ENCODE results near the gene DENND5B. TPM values are rescaled to one million over a fixed set of nuclear protein-coding genes. Genes with fewer than 3 reads are reported as not detected.

Gene DENND5B
- total RNA-seq, 1 donor from 2014 or later, result 20.0 TPM

DNA sequence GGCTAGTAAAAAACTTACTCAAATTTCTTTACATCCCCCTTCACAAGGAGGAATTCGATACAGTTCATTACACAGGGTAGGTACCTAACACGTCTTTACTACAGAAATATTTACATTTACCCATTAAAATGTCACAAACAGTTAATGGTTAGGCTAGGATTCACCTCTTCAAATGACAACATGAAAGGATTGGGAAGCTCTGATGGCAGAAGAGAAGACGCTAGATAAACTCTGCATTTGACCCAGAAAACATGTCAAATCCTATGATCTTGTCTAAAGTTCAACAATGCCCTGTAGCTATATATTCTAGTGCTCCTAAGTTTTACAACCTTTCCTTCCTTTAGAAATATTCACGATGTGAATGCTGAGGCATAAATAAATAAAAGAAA, 64.8 kb downstream of the DENND5B start:
- DNase-seq (ENCODE audit: low spot score), result no peak
- no peak for TF ChIP-seq CTCF (IDR thresholded peaks at IDR 0.05; ENCODE audit: unreplicated experiment)
- no peaks in the 10 kb centered on the region for H3K9me3 Mint-ChIP-seq (ENCODE audit: unreplicated experiment)
- peaks cover 3% of the 10 kb centered on the region for H3K27me3 Mint-ChIP-seq (ENCODE audit: unreplicated experiment)
- H3K36me3 Mint-ChIP-seq (ENCODE audit: low read depth, unreplicated experiment), result no peaks in the 10 kb centered on the region
- no peak overlapping the region for H3K27ac Mint-ChIP-seq (ENCODE audit: unreplicated experiment)
- no peaks in the 10 kb centered on the region for H3K4me1 Mint-ChIP-seq (ENCODE audit: unreplicated experiment)
- H3K4me3 Mint-ChIP-seq (ENCODE audit: unreplicated experiment), result no peak overlapping the region

GRCh38 chr12:31525496-31526157, 65.3 kb downstream of the DENND5B start:
- no peak overlapping the region for H3K27ac Mint-ChIP-seq (ENCODE audit: unreplicated experiment)
- H3K36me3 Mint-ChIP-seq (ENCODE audit: low read depth, unreplicated experiment), result no peaks in the 10 kb centered on the region
- peaks cover 3% of the 10 kb centered on the region for H3K27me3 Mint-ChIP-seq (ENCODE audit: unreplicated experiment)
- H3K4me1 Mint-ChIP-seq (ENCODE audit: unreplicated experiment), result no peaks in the 10 kb centered on the region
- no peaks in the 10 kb centered on the region for H3K9me3 Mint-ChIP-seq (ENCODE audit: unreplicated experiment)
- H3K4me3 Mint-ChIP-seq (ENCODE audit: unreplicated experiment), result no peak overlapping the region
- no peak for DNase-seq (ENCODE audit: low spot score)
- TF ChIP-seq CTCF (IDR thresholded peaks at IDR 0.05; ENCODE audit: unreplicated experiment), result no peak

DNA sequence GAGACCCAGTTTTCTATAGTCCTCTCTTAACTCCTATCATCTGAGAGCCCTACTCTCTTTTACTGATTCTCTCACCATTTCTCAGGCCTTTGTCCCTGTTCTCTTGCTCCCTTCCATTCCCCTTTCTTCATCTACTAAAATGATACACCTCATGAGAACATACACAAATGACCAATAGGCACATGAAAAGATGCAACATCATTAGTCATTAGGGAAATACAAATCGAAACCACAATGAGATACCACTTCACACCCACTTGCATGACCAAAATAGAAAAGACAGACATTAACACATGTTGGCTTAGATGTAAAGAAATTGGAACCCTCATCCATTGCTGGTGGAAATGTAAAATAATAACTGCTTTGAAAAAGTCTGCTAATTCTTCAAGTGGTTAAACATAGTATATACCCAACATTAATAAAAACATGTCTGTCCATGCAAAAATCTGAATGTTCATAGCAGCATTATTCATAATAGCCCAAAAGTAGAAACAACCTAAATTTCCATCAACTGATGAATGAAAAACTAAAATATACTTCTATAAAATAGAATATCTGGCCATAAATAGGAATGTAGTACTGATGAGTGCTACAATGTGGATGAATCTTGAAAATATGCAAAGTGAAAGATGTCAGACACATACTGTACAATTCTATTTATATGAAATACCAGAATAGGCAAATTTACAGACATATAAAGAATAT, 66.0 kb downstream of the DENND5B start:
- no peaks in the 10 kb centered on the region for H3K9me3 Mint-ChIP-seq (ENCODE audit: unreplicated experiment)
- DNase-seq (ENCODE audit: low spot score), result no peak
- no peaks in the 10 kb centered on the region for H3K36me3 Mint-ChIP-seq (ENCODE audit: low read depth, unreplicated experiment)
- no peak overlapping the region for H3K4me3 Mint-ChIP-seq (ENCODE audit: unreplicated experiment)
- H3K4me1 Mint-ChIP-seq (ENCODE audit: unreplicated experiment), result no peaks in the 10 kb centered on the region
- H3K27ac Mint-ChIP-seq (ENCODE audit: unreplicated experiment), result no peak overlapping the region
- no peak for TF ChIP-seq CTCF (IDR thresholded peaks at IDR 0.05; ENCODE audit: unreplicated experiment)
- H3K27me3 Mint-ChIP-seq (ENCODE audit: unreplicated experiment), result peaks cover 3% of the 10 kb centered on the region

- no peaks in the 10 kb centered on the region for H3K36me3 Mint-ChIP-seq (ENCODE audit: low read depth, unreplicated experiment)
- no peak overlapping the region for H3K4me3 Mint-ChIP-seq (ENCODE audit: unreplicated experiment)
- H3K9me3 Mint-ChIP-seq (ENCODE audit: unreplicated experiment), result no peaks in the 10 kb centered on the region
- peaks cover 6% of the 10 kb centered on the region for H3K4me1 Mint-ChIP-seq (ENCODE audit: unreplicated experiment)
- no peak overlapping the region for H3K27ac Mint-ChIP-seq (ENCODE audit: unreplicated experiment)
- no peak for TF ChIP-seq CTCF (IDR thresholded peaks at IDR 0.05; ENCODE audit: unreplicated experiment)
- H3K27me3 Mint-ChIP-seq (ENCODE audit: unreplicated experiment), result peaks cover 1% of the 10 kb centered on the region
- DNase-seq (ENCODE audit: low spot score), result no peak
Observed at GRCh38 chr12:31523306-31523705, 67.6 kb downstream of the DENND5B start.

GRCh38 chr12:31522607-31523006, 68.3 kb downstream of the DENND5B start:
- TF ChIP-seq CTCF (IDR thresholded peaks at IDR 0.05; ENCODE audit: unreplicated experiment), result no peak
- peaks cover 6% of the 10 kb centered on the region for H3K4me1 Mint-ChIP-seq (ENCODE audit: unreplicated experiment)
- no peak overlapping the region for H3K4me3 Mint-ChIP-seq (ENCODE audit: unreplicated experiment)
- no peaks in the 10 kb centered on the region for H3K36me3 Mint-ChIP-seq (ENCODE audit: low read depth, unreplicated experiment)
- H3K27ac Mint-ChIP-seq (ENCODE audit: unreplicated experiment), result no peak overlapping the region
- H3K27me3 Mint-ChIP-seq (ENCODE audit: unreplicated experiment), result peaks cover 1% of the 10 kb centered on the region
- H3K9me3 Mint-ChIP-seq (ENCODE audit: unreplicated experiment), result no peaks in the 10 kb centered on the region
- DNase-seq (ENCODE audit: low spot score), result no peak

Measured in endothelial cell (in vitro differentiated cells).